GM21529 (cell line): ENCODE results near the gene TEKT1.
A peak's percentile ranks its signal among the peaks of the same experiment; 100 is the strongest.

Experiments
- ATAC-seq: cut with Tn5 transposase; IDR thresholded peaks from one replicate; pipeline ENCODE4 v1.9.1; 2021; ENCODE audit not compliant: unreplicated experiment

Gene TEKT1

GRCh38 chr17:6768447-6768846 is 63.1 kb downstream of the TEKT1 start:
- no peak for ATAC-seq

GRCh38 chr17:6761779-6762178 is 69.8 kb downstream of the TEKT1 start:
- no peak for ATAC-seq

DNA sequence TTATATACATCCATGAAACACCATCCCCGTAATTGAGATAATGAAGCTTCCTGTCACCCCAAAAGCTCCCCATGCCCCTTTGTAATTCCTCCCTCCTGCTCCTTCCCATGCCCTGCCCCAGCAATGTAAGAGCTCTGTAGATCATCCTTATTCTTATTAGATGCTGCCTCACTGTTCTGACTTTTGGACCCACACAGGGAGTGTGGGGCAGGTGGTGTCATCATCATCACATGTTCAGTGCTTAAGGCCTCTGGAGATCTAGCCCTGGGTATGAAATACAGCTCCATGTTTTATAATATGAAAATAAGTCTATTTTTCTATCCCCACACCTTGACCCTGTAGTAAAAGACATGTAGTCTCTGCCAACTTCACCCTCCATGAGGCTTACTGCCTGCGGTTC is 73.8 kb downstream of the TEKT1 start:
- no peak for ATAC-seq

GRCh38 chr17:6756425-6757031 is 75.0 kb downstream of the TEKT1 start:
- peak; percentile 11 for ATAC-seq

- peak; percentile 60 for ATAC-seq
These were observed 75.8 kb downstream of the TEKT1 start, which contains the start of gene XAF1 for GRCh38 chr17:6755731-6756184. XAF1 (plus strand) TSS chr17:6756046; CDS start chr17:6756079, 33 bp downstream.

DNA sequence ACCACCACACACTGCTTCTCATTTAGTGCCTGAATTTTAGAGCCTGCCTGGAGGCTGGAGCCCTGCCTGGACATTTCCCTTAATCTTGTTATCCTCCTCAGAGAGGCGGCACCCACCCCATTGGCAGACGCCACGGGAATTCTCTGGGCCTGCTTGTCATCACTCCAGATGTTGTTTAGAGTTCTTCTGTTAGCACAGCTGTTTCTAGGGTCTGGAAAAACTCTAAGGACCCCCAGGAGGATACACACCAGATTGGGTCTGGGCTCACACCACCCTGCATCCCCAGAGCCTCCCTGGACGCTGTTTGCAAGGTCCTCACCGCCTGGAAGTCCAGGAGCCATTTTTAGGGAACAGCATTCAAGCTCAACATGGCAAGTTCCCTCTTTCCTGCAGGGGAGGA is 76.2 kb downstream of the TEKT1 start:
- no peak for ATAC-seq

DNA sequence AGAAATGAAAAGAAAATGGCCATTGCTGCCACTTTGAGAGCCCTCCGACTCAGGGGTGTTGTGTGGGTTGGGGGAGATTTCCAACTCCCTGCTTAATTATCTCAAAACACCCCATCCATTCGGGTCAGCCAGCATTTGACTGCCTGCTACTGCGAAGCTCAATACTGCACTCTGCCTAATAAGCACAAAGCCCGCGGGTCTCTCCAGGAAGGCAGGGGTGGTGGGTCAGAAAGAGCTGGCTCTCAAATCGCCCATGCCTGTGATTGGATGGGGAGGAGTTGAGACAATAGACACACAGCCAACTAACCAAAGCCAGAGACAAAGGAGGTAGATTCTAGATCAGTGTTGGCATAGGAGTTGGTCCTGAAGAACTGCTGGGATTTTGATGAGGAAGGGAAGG is 78.0 kb downstream of the TEKT1 start:
- ATAC-seq: no peak

GRCh38 chr17:6753006-6753445 is 78.5 kb downstream of the TEKT1 start:
- no peak for ATAC-seq

GRCh38 chr17:6752068-6752909 is 79.2 kb downstream of the TEKT1 start:
- no peak for ATAC-seq

DNA sequence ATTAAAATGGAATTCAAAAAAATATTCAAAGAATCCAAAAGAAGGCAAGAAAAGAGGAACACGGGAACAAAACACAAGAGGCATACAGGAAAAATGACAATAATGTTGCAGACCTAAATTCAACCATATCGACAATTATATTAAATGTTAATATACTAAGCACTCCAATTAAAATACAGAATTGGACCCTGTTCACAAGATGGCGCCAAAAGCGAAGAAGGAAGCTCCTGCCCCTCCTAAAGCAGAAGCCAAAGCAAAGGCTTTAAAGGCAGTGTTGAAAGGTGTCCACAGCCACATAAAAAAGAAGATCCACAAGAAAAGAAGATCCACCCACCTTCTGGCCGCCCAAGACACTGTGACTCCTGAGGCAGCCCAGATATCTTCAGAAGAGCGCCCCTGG is 82.0 kb downstream of the TEKT1 start:
- no peak for ATAC-seq

DNA sequence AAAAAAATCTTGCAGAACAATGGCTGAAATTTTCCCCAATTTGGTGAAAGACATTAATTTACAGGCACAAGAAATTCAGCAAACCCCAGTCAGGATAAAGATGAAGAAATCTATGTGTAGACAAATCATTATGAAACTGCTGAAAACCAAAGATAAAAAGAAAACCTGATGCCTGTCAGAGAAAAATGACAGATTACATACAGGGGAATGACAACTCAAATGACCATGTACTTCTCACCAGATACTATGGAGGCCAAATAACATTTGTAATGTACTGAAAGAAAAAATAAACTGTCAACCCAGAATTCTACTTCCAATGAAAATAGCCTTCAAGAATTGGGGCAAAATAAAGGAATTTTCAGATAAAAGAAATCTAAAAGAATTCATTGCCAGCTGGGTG is 82.9 kb downstream of the TEKT1 start:
- no peak for ATAC-seq
